ENCODE data around the gene STAT6.

Gene STAT6

GRCh38 chr12:57110104-57111030, 795 bp downstream of the STAT6 start:
- peak; percentile 72 for DNase-seq (ENCODE audit: low spot score)
- TF ChIP-seq, protein P1, sequence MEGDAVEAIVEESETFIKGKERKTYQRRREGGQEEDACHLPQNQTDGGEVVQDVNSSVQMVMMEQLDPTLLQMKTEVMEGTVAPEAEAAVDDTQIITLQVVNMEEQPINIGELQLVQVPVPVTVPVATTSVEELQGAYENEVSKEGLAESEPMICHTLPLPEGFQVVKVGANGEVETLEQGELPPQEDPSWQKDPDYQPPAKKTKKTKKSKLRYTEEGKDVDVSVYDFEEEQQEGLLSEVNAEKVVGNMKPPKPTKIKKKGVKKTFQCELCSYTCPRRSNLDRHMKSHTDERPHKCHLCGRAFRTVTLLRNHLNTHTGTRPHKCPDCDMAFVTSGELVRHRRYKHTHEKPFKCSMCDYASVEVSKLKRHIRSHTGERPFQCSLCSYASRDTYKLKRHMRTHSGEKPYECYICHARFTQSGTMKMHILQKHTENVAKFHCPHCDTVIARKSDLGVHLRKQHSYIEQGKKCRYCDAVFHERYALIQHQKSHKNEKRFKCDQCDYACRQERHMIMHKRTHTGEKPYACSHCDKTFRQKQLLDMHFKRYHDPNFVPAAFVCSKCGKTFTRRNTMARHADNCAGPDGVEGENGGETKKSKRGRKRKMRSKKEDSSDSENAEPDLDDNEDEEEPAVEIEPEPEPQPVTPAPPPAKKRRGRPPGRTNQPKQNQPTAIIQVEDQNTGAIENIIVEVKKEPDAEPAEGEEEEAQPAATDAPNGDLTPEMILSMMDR (IDR thresholded peaks at IDR 0.05; ENCODE audit: extremely low read depth, missing control alignments) = no peak

GRCh38 chr12:57109207-57110103, 1.7 kb downstream of the STAT6 start:
- no peak for DNase-seq (ENCODE audit: low spot score)
- TF ChIP-seq, protein P1 (IDR thresholded peaks at IDR 0.05; ENCODE audit: extremely low read depth, missing control alignments) = no peak

- DNase-seq (ENCODE audit: low spot score) = no peak
- TF ChIP-seq, protein P1 (IDR thresholded peaks at IDR 0.05; ENCODE audit: extremely low read depth, missing control alignments) = no peak
These were observed 3.6 kb downstream of the STAT6 start for GRCh38 chr12:57107456-57108155.

- TF ChIP-seq, protein P1 (IDR thresholded peaks at IDR 0.05; ENCODE audit: extremely low read depth, missing control alignments) = no peak
These were observed 5.0 kb downstream of the STAT6 start for GRCh38 chr12:57106021-57106708.

GRCh38 chr12:57105011-57105753, 6.0 kb downstream of the STAT6 start:
- TF ChIP-seq, protein P1 (IDR thresholded peaks at IDR 0.05; ENCODE audit: extremely low read depth, missing control alignments) = no peak
- no peak for DNase-seq (ENCODE audit: low spot score)

More at GRCh38 chr12:57106021-57106708, 5.0 kb downstream of the STAT6 start:
- no peak for DNase-seq (ENCODE audit: low spot score)

GRCh38 chr12:57104292-57104910, 6.8 kb downstream of the STAT6 start:
- DNase-seq (ENCODE audit: low spot score) = no peak
- TF ChIP-seq, protein P1 (IDR thresholded peaks at IDR 0.05; ENCODE audit: extremely low read depth, missing control alignments) = no peak
